ENCODE data around the gene HOOK2.

- TF ChIP-seq SUZ12 (IDR thresholded peaks at IDR 0.05) (no peak), BHLHE40 (IDR thresholded peaks at IDR 0.05; ENCODE audit: borderline replicate concordance) (no peak), NFRKB (IDR thresholded peaks at IDR 0.05) (no peak), ELF4 (IDR thresholded peaks at IDR 0.05) (no peak), SP1 (IDR thresholded peaks at IDR 0.05) (no peak), TARDBP (IDR thresholded peaks at IDR 0.05) (peak; percentile 98)
Measured at GRCh38 chr19:12782424-12783290, 7.3 kb upstream of the HOOK2 start.
